Activated CD4-positive, alpha-beta T cell treated with anti-CD3 and anti-CD28 coated beads for 4 hours (primary cell): ENCODE data around the gene SPON1.
"Not testable (repeated sequence)": the region's sequence is repeated elsewhere in the genome, so short reads cannot be mapped to it uniquely, and the experiment has no call there.

Source experiments
- DNase-seq, 2 donors: peaks; one replicate each; pipeline ENCODE4 v3.0.0-alpha.2; 2020

The SPON1 gene

DNA sequence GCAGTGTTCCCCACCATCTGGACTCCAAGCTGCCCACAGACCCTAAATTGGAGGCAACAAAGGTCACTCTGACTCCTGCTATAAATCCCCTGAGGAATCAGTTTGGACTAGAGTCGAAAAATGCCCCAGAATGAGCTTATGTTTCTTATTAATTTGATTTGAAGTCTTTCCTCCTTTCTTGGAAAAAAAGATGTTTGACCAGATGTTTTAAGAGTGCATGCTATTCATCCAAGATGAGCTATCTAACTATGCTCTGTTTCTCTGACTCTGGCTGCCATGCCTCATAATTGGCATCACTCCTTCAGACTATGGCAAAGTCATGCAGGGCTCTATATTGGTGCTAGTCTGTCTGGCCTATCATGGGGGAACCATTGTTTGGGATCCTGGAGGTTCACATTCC lies 174.0 kb downstream of the SPON1 start:
- DNase-seq = no peak

DNA sequence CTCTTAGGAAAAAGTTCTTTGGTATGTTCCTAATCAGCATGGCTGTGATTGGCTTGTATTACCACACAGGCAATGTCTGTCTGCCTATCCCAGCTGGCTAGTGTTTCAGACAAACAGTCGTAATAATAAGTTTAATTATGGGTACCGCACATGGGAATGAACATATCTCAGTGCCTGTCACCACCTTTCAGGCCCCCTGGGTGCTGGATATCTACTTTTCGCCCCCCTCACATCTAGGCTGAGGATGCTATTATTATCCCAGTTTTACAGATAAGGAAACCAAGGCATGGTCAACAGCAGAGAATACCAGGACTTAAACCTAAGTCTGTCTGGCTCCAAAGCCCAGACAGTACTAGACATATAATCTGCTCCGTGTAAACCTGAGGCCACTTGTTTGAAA lies 174.8 kb downstream of the SPON1 start:
- no peak for DNase-seq

- no peak for DNase-seq
Observed at GRCh38 chr11:14140991-14141390, 178.5 kb downstream of the SPON1 start.

- no peak for DNase-seq
Observed at GRCh38 chr11:14141676-14142075, 179.2 kb downstream of the SPON1 start.

- DNase-seq = no peak
Observed at GRCh38 chr11:14144934-14145333, 182.4 kb downstream of the SPON1 start.

- DNase-seq = no peak
Observed at GRCh38 chr11:14148653-14149273, 186.2 kb downstream of the SPON1 start.

GRCh38 chr11:14149683-14150082 lies 187.2 kb downstream of the SPON1 start:
- DNase-seq = no peak

DNA sequence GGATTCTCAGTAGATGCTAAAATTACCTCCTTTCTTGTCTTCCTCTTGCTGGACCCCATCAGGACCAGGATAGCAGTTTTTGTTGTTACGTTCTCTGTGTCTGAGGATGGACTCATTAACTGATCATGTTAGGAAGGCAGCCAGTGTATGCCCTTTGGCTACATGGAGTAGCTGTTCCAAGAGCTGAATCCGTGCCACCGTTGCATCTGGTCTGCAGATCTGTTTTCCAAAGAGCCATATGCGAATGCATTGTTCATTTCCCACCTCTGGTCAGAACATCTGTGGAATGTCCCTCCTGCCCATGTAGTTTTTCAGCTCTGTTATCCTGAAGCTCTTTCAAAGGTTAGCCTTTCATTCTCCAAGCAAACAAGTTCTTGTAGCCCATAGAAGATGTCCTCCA lies 188.4 kb downstream of the SPON1 start:
- DNase-seq = no peak

DNA sequence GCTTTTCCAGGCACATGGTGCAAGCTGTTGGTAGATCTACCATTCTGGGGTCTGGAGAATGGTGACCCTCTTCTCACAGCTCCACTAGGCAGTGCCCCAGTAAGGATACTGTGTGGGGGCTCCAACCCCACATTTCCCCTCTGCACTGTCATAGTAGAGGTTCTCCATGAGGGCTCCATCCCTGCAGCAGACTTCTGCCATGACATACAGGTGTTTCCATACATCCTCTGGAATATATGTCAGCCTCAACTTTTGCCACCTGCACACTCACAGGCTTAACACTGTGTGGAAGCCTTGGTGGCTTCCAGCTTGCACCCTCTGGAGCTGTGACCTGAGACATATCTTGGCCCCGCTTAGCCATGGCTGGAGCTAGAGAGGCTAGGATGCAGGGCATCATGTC lies 191.6 kb downstream of the SPON1 start:
- not testable (repeated sequence) for DNase-seq

DNA sequence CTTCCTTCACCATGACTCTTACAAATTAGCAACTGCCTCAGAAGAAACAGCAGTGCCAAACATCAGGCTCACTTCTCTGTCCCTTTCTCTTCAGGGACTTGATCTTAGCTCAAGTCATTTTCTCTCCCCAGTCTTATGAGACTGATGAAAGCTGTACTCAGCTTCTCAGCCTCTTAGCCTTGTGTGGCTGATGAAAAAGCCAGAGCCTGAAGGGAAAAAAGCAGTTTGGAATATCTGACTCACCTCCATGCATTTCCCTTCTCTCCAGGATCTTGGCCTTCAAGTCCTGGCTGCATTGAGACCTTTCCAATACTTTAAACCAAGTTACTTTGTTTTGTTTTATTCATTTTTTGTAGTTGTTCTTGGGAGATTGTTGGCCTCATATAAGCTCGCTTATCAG lies 195.9 kb downstream of the SPON1 start:
- no peak for DNase-seq

DNA sequence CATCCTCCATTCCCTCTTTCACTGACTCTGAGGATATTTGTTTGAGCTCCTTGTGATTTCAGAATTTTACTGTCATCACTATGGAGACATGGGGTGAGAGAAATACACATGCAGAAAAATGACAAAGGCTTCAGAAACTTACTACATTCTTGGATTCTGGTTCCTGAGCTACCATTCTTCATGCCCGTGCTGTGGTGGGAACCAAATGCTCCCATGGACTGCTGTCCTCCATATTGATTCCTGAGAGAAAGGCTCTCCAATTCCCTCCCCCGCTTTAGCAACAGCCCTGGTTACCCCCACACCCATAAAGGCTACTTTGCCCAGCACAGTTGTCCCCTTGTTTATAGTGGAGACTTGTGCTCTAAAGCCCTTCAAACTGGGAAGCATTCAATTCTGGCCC lies 201.1 kb downstream of the SPON1 start:
- DNase-seq = no peak

DNA sequence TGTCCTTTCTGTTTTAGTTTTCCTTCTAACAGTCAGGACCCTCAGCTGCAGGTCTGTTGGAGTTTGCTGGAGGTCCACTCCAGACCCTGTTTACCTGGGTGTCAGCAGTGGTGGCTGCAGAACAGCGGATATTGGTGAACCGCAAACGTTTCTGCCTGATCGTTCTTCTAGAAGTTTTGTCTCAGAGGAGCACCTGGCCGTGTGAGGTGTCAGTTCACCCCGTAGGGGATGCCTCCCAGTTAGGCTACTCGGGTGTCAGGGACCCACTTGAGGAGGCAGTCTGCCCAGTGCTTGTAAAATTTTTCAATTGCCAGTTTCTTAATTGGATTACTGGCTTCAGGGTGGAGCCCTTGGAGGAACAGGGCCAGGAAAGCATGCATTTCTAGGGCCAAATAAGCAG lies 211.2 kb downstream of the SPON1 start:
- not testable (repeated sequence) for DNase-seq

GRCh38 chr11:14179116-14179820 lies 216.7 kb downstream of the SPON1 start:
- DNase-seq = no peak

DNA sequence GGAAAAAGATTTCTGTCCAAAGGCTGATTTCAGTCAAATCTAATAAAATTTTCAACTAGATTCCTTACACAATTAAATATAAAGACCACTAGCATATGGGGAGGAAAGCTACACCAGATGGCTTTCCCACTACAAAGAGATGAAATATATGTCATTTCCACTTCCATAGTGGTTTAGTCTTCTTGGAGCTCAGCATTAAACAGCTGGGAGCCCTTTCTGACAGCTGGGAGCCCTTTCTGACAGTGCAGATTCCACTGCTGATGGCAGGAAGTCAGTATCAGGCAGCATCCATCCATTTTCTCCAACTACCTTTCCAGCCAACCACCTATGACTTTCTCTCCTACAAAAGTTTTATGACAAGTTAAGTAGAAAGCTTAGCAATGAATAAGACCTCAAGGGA lies 218.6 kb downstream of the SPON1 start:
- no peak for DNase-seq

GRCh38 chr11:14182833-14183364 lies 220.4 kb downstream of the SPON1 start:
- DNase-seq = no peak

DNA sequence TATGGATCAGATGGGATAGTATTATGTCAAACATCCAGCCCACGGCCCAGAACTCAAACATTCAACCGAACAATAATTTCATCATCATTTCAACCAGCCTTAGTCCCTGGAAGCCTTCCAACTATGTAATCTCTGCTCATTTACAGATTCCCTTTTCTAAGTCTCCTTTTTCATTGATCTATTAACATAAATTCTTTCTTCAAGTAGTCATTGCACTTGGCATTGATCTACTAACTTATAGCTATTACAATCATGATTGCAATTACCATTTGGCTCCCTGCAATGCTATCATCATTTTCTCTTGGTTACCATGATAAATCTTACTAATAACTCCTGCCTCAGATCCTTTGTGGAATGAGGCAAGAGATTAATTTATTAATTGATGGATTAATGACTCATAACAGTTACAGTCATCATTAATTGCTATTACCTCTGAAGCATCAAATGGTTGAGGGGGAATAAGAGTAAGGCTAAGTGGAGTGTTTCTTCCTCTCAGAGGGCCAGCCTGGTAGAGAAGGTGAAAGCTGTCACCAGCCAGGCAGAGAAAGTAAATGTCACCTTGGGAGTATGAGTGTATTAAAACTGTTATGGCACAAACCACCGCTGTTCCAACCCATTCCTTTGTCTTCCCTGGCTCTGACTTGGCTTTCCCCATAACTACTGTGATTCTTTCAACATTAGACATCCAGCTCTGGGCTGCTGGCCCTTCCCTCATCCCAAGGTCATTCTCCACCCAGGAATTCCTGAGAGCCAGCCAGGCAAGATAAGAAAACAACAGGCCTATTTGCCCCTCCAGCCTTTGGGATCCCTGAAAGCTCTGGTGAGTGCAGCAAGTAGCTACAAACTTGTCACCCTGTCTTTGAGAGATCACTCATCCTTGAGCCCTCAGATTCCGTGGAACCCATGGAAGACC lies 221.8 kb downstream of the SPON1 start:
- no peak for DNase-seq

GRCh38 chr11:14185461-14185860 lies 222.9 kb downstream of the SPON1 start:
- DNase-seq = no peak

- DNase-seq = no peak
Observed at GRCh38 chr11:14186046-14186775, 223.7 kb downstream of the SPON1 start.

DNA sequence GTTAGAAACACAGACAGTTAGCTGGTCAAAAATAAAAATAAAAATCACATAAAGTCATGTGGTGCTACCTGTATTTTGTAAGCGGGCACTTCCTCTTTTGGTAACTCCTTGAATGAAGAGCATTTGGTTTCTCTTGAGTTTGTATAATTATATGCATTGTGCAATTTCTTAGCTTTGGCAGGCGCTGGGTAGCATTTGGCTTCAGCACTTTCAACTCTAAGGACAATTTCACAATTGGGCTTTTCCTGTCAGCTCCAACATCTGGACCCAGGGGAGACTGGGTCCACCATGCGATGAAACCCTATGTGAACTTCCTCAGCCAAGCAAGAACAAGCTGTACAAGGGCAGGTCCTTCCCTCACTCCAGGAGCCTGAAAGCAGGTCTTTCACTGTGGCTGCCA lies 227.4 kb downstream of the SPON1 start:
- no peak for DNase-seq

- DNase-seq = no peak
Observed at GRCh38 chr11:14190992-14191778, 228.7 kb downstream of the SPON1 start.

GRCh38 chr11:14193644-14194043 lies 231.1 kb downstream of the SPON1 start:
- no peak for DNase-seq
